GM21447 (cell line): ENCODE data around the gene NAXE.
"Not testable (repeated sequence)": the region's sequence is repeated elsewhere in the genome, so short reads cannot be mapped to it uniquely, and the experiment has no call there.

Experiments used
- ATAC-seq: cut with Tn5 transposase; IDR thresholded peaks from one replicate; pipeline ENCODE4 v1.9.1; 2021; ENCODE audit not compliant: unreplicated experiment

The NAXE gene

GRCh38 chr1:156591432-156592157 is at the start of gene NAXE:
Gene NAXE (plus strand): TSS chr1:156591776. CDS start chr1:156591805, 29 bp downstream.
- ATAC-seq, result peak; percentile 84

- no peak for ATAC-seq
Measured at GRCh38 chr1:156543066-156543465, 48.5 kb upstream of the NAXE start.

- no peak for ATAC-seq
Measured at GRCh38 chr1:156544592-156545102, 46.9 kb upstream of the NAXE start.

GRCh38 chr1:156546267-156546666 is 45.3 kb upstream of the NAXE start:
- ATAC-seq, result no peak

GRCh38 chr1:156547434-156547833 is 44.1 kb upstream of the NAXE start:
- no peak for ATAC-seq

- ATAC-seq, result no peak
Measured at GRCh38 chr1:156547982-156548381, 43.6 kb upstream of the NAXE start.

- ATAC-seq, result no peak
Measured at GRCh38 chr1:156549390-156549789, 42.2 kb upstream of the NAXE start.

GRCh38 chr1:156549831-156550230 is 41.7 kb upstream of the NAXE start:
- no peak for ATAC-seq

GRCh38 chr1:156550346-156550745 is 41.2 kb upstream of the NAXE start:
- ATAC-seq, result no peak

GRCh38 chr1:156551066-156551643 is 40.4 kb upstream of the NAXE start:
- no peak for ATAC-seq

GRCh38 chr1:156551869-156552268 is 39.7 kb upstream of the NAXE start:
- ATAC-seq, result no peak

GRCh38 chr1:156552518-156552917 is 39.1 kb upstream of the NAXE start:
- no peak for ATAC-seq

- not testable (repeated sequence) for ATAC-seq
Measured at GRCh38 chr1:156552937-156553336, 38.6 kb upstream of the NAXE start.

GRCh38 chr1:156553860-156554485 is 37.6 kb upstream of the NAXE start:
- no peak for ATAC-seq

- no peak for ATAC-seq
Measured at GRCh38 chr1:156554971-156555370, 36.6 kb upstream of the NAXE start.

GRCh38 chr1:156555715-156556114 is 35.9 kb upstream of the NAXE start:
- ATAC-seq, result no peak

GRCh38 chr1:156556354-156556753 is 35.2 kb upstream of the NAXE start:
- ATAC-seq, result no peak

GRCh38 chr1:156559086-156559796 is 32.3 kb upstream of the NAXE start:
- no peak for ATAC-seq

- no peak for ATAC-seq
Measured at GRCh38 chr1:156559797-156560385, 31.7 kb upstream of the NAXE start.

GRCh38 chr1:156560585-156561163 is 30.9 kb upstream of the NAXE start:
- ATAC-seq, result no peak

GRCh38 chr1:156565519-156565918 is 26.1 kb upstream of the NAXE start:
- ATAC-seq, result no peak
